ENCODE measurements around the gene WIPF2. TPM values are rescaled to one million over a fixed set of nuclear protein-coding genes. Genes with fewer than 3 reads are reported as not detected.

The WIPF2 gene, protein sequence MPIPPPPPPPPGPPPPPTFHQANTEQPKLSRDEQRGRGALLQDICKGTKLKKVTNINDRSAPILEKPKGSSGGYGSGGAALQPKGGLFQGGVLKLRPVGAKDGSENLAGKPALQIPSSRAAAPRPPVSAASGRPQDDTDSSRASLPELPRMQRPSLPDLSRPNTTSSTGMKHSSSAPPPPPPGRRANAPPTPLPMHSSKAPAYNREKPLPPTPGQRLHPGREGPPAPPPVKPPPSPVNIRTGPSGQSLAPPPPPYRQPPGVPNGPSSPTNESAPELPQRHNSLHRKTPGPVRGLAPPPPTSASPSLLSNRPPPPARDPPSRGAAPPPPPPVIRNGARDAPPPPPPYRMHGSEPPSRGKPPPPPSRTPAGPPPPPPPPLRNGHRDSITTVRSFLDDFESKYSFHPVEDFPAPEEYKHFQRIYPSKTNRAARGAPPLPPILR
- 10 to 100 TPM in 7 of 9 donors, 1 to 10 TPM in 2; 5.2 to 30.2 (median 17.4) TPM for total RNA-seq
- polyA plus RNA-seq = 10 to 100 TPM in 2 of 3 donors, 1 to 10 TPM in 1; 5.7 to 17.8 (median 13.0) TPM
- long read RNA-seq, donor 1 = 0 reads
- long read RNA-seq, donor 2, partial matches to known transcripts = 0 of 3 reads
- long read RNA-seq, donor 2, other reads (novel, unspliced or antisense) = 0 of 3 reads
- long read RNA-seq, donor 3, full-length matches to known transcripts = 4 of 4 reads
- long read RNA-seq, donor 3, partial matches to known transcripts = 0 of 4 reads
- long read RNA-seq, donor 3, other reads (novel, unspliced or antisense) = 0 of 4 reads
- long read RNA-seq, donor 4, partial matches to known transcripts = 0 of 8 reads
- long read RNA-seq, donor 4, other reads (novel, unspliced or antisense) = 8 of 8 reads
- long read RNA-seq, donor 5, full-length matches to known transcripts = 13 of 19 reads
- long read RNA-seq, donor 5, partial matches to known transcripts = 1 of 19 reads
- long read RNA-seq, donor 5, other reads (novel, unspliced or antisense) = 5 of 19 reads
- long read RNA-seq, donor 6, partial matches to known transcripts = 0 of 5 reads
- long read RNA-seq, donor 6, other reads (novel, unspliced or antisense) = 5 of 5 reads
- long read RNA-seq, donor 7 = 0 reads
- long read RNA-seq, donor 8, full-length matches to known transcripts = 4 of 9 reads
- long read RNA-seq, donor 8, partial matches to known transcripts = 5 of 9 reads
- long read RNA-seq, donor 8, other reads (novel, unspliced or antisense) = 0 of 9 reads
- long read RNA-seq, donor 9, partial matches to known transcripts = 5 of 8 reads
- long read RNA-seq, donor 9, other reads (novel, unspliced or antisense) = 0 of 8 reads
- long read RNA-seq, donor 10, full-length matches to known transcripts = 2 of 2 reads
- long read RNA-seq, donor 10, partial matches to known transcripts = 0 of 2 reads
- long read RNA-seq, donor 10, other reads (novel, unspliced or antisense) = 0 of 2 reads

DNA sequence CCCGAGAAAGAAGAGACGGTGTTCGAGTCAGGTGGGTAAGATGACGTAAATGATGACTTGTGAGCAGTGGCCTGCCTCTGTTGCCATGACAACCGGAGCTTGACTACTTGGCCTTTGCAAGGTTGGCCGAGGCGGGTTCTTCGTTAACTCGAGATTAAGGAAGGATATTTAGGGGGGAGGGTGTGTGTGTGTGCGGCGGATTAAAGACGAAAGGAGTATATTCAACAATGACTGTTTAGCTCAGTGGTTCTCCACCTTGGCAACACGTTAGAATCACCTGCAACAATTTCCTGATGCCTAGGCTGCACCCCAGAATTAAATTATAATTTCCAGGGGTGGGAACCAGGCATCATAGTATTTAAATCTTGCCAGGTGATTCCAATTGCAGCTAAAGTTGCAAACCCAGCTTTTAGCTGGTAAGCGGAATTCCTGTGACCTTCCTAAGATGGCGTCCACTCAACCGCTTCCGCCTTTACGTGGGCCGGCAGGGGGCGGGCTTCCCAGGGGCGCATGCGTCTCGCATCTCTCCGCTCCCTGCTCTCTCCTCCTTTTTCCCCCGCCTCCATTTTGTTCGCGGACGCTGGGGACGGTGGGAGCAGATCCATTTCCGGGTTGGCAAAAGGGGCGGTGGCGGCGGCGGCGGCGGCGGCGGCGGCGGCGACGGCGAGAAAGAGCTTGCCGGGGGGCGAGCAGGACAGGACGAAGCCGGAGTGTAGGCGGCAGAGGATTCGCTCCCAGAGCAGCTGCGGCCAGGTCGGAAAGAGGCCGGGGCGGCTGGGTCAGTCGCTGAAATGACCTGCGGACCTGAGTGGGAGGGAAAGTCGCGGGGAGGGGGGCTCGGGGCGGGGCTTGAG, at the start of gene WIPF2:
WIPF2 (plus strand) TSS at position 565 of the 854 bp plus-strand sequence. CDS start 37,156 bp downstream, outside the sequence.
- intact Hi-C loops (cut with DNase I) = no loop called here
- peak within 1 kb of the TSS in 3 of 4 donors; percentile 38 to 70 (median 66) for H3K4me3 ChIP-seq
- H3K27me3 ChIP-seq = no peaks in the 10 kb centered on the region
- H3K9me3 ChIP-seq (replicated peaks in 1 of 3) = no peaks in the 10 kb centered on the region
- DNase-seq = peak; percentile 96 to 98 (median 97)
- WGBS, 4 donors = 1% methylated on average over 19 to 59 of the region's 59 CpGs
- TF ChIP-seq, protein P1, sequence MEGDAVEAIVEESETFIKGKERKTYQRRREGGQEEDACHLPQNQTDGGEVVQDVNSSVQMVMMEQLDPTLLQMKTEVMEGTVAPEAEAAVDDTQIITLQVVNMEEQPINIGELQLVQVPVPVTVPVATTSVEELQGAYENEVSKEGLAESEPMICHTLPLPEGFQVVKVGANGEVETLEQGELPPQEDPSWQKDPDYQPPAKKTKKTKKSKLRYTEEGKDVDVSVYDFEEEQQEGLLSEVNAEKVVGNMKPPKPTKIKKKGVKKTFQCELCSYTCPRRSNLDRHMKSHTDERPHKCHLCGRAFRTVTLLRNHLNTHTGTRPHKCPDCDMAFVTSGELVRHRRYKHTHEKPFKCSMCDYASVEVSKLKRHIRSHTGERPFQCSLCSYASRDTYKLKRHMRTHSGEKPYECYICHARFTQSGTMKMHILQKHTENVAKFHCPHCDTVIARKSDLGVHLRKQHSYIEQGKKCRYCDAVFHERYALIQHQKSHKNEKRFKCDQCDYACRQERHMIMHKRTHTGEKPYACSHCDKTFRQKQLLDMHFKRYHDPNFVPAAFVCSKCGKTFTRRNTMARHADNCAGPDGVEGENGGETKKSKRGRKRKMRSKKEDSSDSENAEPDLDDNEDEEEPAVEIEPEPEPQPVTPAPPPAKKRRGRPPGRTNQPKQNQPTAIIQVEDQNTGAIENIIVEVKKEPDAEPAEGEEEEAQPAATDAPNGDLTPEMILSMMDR (IDR thresholded peaks at IDR 0.05) = peak; percentile 71 to 92 (median 78)
- peak; percentile 17 to 82 for TF ChIP-seq POLR2A (IDR thresholded peaks at IDR 0.05)
- H3K27ac ChIP-seq = peak within 1 kb of the TSS; percentile 58 to 95 (median 90)
- no peaks in the 10 kb centered on the region for H3K36me3 ChIP-seq (replicated peaks in 1 of 2)
- H3K4me1 ChIP-seq (replicated peaks in 1 of 2) = peaks cover 3 to 22% of the 10 kb centered on the region in 2 donors

DNA sequence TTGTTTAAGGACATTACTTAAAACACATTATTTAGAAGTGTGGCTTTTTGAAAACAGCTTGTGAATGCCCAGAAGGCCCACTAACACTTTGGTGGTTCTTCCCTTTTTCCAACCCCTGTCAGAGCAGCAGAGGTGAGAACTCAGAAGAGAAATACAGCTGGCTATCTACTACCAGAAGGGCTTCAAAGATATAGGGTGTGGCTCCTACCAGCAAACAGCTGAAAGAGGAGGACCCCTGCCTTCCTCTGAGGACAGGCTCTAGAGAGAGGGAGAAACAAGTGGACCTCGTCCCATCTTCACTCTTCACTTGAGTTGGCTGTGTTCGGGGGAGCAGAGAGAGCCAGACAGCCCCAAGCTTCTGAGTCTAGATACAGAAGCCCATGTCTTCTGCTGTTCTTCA, 48.8 kb upstream of the WIPF2 start:
- intact Hi-C loops (cut with DNase I) = loop anchor here (5.0 to 10.0 kb wide), 2 partner anchors 38 to 116 kb away; partner anchors contain the start of gene MED24 (in 1 of the 2)
- TF ChIP-seq, protein P1 (IDR thresholded peaks at IDR 0.05) = no peak
- TF ChIP-seq POLR2A (IDR thresholded peaks at IDR 0.05) = no peak
- Histone ChIP-seq H3K27me3 (no peaks in the 10 kb centered on the region), H3K36me3 (replicated peaks in 1 of 2) (peaks cover 0 to 89% of the 10 kb centered on the region in 2 donors), H3K9me3 (replicated peaks in 1 of 3) (no peaks in the 10 kb centered on the region), H3K4me3 (no peak overlapping the region), H3K27ac (no peak overlapping the region), H3K4me1 (replicated peaks in 1 of 2) (no peaks in the 10 kb centered on the region)
- 88 to 97% (median 94%) methylated on average over 2 of the region's 2 CpGs for WGBS, 4 donors
- no peak for DNase-seq

DNA sequence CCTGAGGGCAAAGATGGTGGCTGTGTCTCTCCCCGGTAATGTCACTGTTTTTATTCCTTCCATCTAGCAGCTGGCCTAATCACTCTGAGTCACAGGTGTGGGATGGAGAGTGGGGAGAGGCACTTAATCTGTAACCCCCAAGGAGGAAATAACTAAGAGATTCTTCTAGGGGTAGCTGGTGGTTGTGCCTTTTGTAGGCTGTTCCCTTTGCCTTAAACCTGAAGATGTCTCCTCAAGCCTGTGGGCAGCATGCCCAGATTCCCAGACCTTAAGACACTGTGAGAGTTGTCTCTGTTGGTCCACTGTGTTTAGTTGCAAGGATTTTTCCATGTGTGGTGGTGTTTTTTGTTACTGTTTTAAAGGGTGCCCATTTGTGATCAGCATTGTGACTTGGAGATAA, 47.4 kb upstream of the WIPF2 start:
- H3K4me1 ChIP-seq (replicated peaks in 1 of 2) = no peaks in the 10 kb centered on the region
- intact Hi-C loops (cut with DNase I) = loop anchor here (5.0 to 10.0 kb wide), 2 partner anchors 39 to 117 kb away; partner anchors contain the start of gene MED24 (in 1 of the 2)
- H3K9me3 ChIP-seq (replicated peaks in 1 of 3) = no peaks in the 10 kb centered on the region
- H3K4me3 ChIP-seq = no peak overlapping the region
- no peaks in the 10 kb centered on the region for H3K27me3 ChIP-seq
- no peak for TF ChIP-seq POLR2A (IDR thresholded peaks at IDR 0.05)
- TF ChIP-seq, protein P1 (IDR thresholded peaks at IDR 0.05) = no peak
- H3K36me3 ChIP-seq (replicated peaks in 1 of 2) = peaks cover 0 to 75% of the 10 kb centered on the region in 2 donors
- no peak overlapping the region for H3K27ac ChIP-seq
- DNase-seq = no peak
- WGBS, 4 donors = 64 to 88% (median 79%) methylated on average over 1 of the region's 1 CpG

Data from adrenal gland (tissue), 19 donors.